PFSK-1 (cell line): ENCODE measurements around the gene JAKMIP1.

ENCODE experiments used
- FOXP2 ChIP-seq: optimal IDR thresholded peaks from 2 replicates; pipeline ENCODE3; 2011; ENCODE audit warnings: borderline replicate concordance, control low read depth, inconsistent platforms; ENCODE audit not compliant: insufficient read depth; ENCODE audit errors: extremely low read length, extremely low read depth
- POLR2AphosphoS5 ChIP-seq: IDR thresholded peaks from 2 replicates; pipeline ENCODE4 v1.6.1; 2012; ENCODE audit warnings: low read depth, mild to moderate bottlenecking, control low read depth, low read length, moderate library complexity
- SIN3A ChIP-seq: IDR thresholded peaks from 2 replicates; pipeline ENCODE4 v1.6.1; 2012; ENCODE audit warnings: mild to moderate bottlenecking, low read length, moderate library complexity, borderline replicate concordance; ENCODE audit not compliant: insufficient read depth
- TAF1 ChIP-seq: IDR thresholded peaks from 2 replicates; pipeline ENCODE4 v1.6.1; 2012; ENCODE audit warnings: low read length, control low read depth, borderline replicate concordance; ENCODE audit not compliant: insufficient read depth

DNA sequence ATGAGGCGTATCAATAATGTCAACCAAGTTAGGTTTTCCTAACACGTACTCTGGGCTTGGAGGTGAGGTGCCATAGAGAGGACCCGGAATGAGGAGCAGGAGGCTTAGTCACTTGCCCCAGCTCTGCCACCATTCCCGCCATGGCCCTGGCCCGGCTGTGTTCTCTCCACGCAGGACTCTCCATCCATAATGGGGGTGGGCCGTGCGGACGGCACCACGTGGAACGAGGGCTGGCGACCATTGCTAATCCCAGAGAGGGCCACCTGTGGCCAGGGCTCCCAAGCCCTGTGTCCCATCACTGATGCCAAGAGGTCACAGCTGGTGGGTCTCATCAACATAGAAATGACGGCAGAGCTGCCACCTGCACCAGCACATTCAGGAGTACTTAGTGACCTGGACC is 76.4 kb downstream of the JAKMIP1 start:
- TF ChIP-seq POLR2AphosphoS5: no peak
- TF ChIP-seq TAF1: no peak
- no peak for TF ChIP-seq SIN3A
- TF ChIP-seq FOXP2: no peak
